HepG2 (cell line): ENCODE measurements around the gene USF1. TPM values are rescaled to one million over a fixed set of nuclear protein-coding genes. Genes with fewer than 3 reads are reported as not detected.

Experiments
- KDM4B ChIP-seq: sonication (generic); formaldehyde crosslinking; IDR thresholded peaks from 2 replicates; pipeline ENCODE4 v1.4.0; 2020; ENCODE audit warnings: missing genetic modification reagents
- MATR3 ChIP-seq: sonication (generic); formaldehyde crosslinking; IDR thresholded peaks from 2 replicates; pipeline ENCODE4 v1.4.0; 2020; ENCODE audit warnings: missing genetic modification reagents
- NCOA5 ChIP-seq: sonication (generic); formaldehyde crosslinking; IDR thresholded peaks from 2 replicates; pipeline ENCODE4 v1.4.0; 2020; ENCODE audit warnings: missing genetic modification reagents
- RBM39 ChIP-seq: fragments of 200-400 bp; formaldehyde crosslinking; IDR thresholded peaks from one replicate; pipeline ENCODE4 v1.6.1; 2018; ENCODE audit warnings: antibody characterized with exemption, mild to moderate bottlenecking, low read depth, low read length; ENCODE audit not compliant: poor library complexity, severe bottlenecking
- RERE ChIP-seq: IDR thresholded peaks from 2 replicates; pipeline ENCODE4 v1.6.1; 2016; ENCODE audit warnings: low read depth, missing genetic modification reagents, missing compliant biosample characterization
- RNF2 ChIP-seq: fragments of 450-650 bp; conservative IDR thresholded peaks from 2 replicates; pipeline ENCODE4 v1.6.1; 2016; ENCODE audit warnings: low read depth
- SRSF4 ChIP-seq: fragments of 200-400 bp; formaldehyde crosslinking; IDR thresholded peaks from one replicate; pipeline ENCODE4 v1.6.1; 2018; ENCODE audit warnings: mild to moderate bottlenecking, low read depth, low read length, moderate library complexity; ENCODE audit not compliant: poor library complexity, severe bottlenecking
- TEAD3 ChIP-seq: optimal IDR thresholded peaks from 2 replicates; pipeline ENCODE3; 2016; ENCODE audit warnings: borderline replicate concordance
- THAP11 ChIP-seq: IDR thresholded peaks from 2 replicates; pipeline ENCODE4 v1.6.1; 2016; ENCODE audit warnings: missing biosample characterization, missing genetic modification reagents
- ZNF274 ChIP-seq: sonication (generic); formaldehyde crosslinking; IDR thresholded peaks from 2 replicates; pipeline ENCODE4 v1.5.1; 2020; ENCODE audit warnings: mild to moderate bottlenecking, missing genetic modification reagents
- ZNF496 ChIP-seq: sonication (generic); formaldehyde crosslinking; IDR thresholded peaks from 2 replicates; pipeline ENCODE4 v1.8.1; 2023; ENCODE audit warnings: mild to moderate bottlenecking, moderate library complexity, missing genetic modification reagents; ENCODE audit not compliant: insufficient replicate concordance
- ZNF709 ChIP-seq: sonication (generic); formaldehyde crosslinking; IDR thresholded peaks from 2 replicates; pipeline ENCODE4 v1.5.0; 2020; ENCODE audit warnings: mild to moderate bottlenecking, missing genetic modification reagents
- ZNF773 ChIP-seq: sonication (generic); formaldehyde crosslinking; IDR thresholded peaks from 2 replicates; pipeline ENCODE4 v1.4.0; 2020; ENCODE audit warnings: missing genetic modification reagents, borderline replicate concordance
- polyA plus RNA-seq, 8 experiments: library from polyadenylated mRNA; depleted of rRNA in 3 of 8; stranded (reverse) in 7 of 8; unstranded in 1 of 8; fragments of >200 nt; fragmentation: Illumina TruSeq in 4 of 8; extraction: Trizol in 4 of 8; gene quantifications; 2 replicates each; pipeline versions ENCODE4 v1.2.1 to v1.2.3, GENCODE V29; 2011 to 2016; ENCODE audit warnings: low read depth in 4 of 8, missing spikeins in 1 of 8, mixed read lengths in 1 of 8; ENCODE audit not compliant: insufficient read depth in 1 of 8
- total RNA-seq, 5 experiments: library from RNA; depleted of rRNA; stranded (reverse); fragments of >200 nt; fragmentation: Illumina TruSeq; extraction: Trizol; gene quantifications; 2 replicates each; pipeline ENCODE4 v1.2.3, GENCODE V29; 2016; ENCODE audit warnings: low read depth in 1 of 5
- TF ChIP-seq, protein P1 (sequence below): sonication (generic); formaldehyde crosslinking; IDR thresholded peaks from 2 replicates; pipeline ENCODE4 v1.5.1; 2020; ENCODE audit warnings: mild to moderate bottlenecking, missing genetic modification reagents, moderate library complexity
- TF ChIP-seq, protein P2 (sequence below): sonication (generic); formaldehyde crosslinking; IDR thresholded peaks from 2 replicates; pipeline ENCODE4 v1.4.0; 2020; ENCODE audit warnings: mild to moderate bottlenecking, missing genetic modification reagents

Gene USF1
- total and polyA plus RNA-seq, 2 of the 13 experiments (the other 11 are each of a cell fraction or from before 2014, with no cell fraction given) = 26.9 to 39.4 TPM

DNA sequence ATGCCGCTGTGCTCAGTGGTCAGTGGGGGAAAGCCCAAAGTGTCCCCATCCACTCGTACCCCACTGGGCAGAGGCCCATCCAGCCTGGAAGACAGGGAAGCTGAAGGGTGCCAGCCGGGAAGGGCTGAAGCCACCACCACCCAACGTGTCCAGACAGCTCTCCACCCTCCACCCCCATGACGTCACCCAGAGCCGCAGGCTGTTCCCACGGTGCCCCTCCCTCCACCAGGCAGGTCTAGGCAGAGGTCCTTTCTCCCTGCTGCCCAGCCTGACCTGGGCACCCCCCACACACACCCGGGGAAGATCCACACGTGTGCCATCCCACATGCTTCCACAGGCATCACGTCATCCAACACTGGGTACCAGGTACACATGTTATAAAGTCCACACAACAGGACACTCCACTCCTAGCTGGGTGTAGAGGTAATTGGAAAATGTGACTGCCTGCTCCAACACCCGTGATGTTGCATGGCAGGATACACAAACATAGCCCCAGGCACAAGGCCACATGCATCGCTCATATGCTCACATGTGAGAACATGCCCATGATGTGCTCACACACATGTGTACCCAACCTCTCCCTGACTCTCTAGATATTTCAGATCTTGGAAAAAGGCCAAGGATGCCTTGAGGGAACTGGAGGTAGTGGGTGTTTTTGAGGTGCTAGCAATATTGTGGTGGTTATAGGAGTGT lies 29.0 kb upstream of the USF1 start (continued):
- TF ChIP-seq KDM4B (CRISPR knock-in tag) (no peak), MATR3 (CRISPR knock-in tag) (no peak), TEAD3 (CRISPR knock-in tag) (no peak), SRSF4 (no peak), ZNF773 (CRISPR knock-in tag) (no peak), RERE (CRISPR knock-in tag) (no peak), THAP11 (CRISPR knock-in tag) (no peak), RNF2 (no peak), ZNF496 (CRISPR knock-in tag) (no peak), ZNF274 (CRISPR knock-in tag) (0 out of 2 replicates have a peak, but pooled peaks have one; percentile 39), ZNF709 (no peak), NCOA5 (CRISPR knock-in tag) (no peak), RBM39 (no peak)
- TF ChIP-seq, protein P1, sequence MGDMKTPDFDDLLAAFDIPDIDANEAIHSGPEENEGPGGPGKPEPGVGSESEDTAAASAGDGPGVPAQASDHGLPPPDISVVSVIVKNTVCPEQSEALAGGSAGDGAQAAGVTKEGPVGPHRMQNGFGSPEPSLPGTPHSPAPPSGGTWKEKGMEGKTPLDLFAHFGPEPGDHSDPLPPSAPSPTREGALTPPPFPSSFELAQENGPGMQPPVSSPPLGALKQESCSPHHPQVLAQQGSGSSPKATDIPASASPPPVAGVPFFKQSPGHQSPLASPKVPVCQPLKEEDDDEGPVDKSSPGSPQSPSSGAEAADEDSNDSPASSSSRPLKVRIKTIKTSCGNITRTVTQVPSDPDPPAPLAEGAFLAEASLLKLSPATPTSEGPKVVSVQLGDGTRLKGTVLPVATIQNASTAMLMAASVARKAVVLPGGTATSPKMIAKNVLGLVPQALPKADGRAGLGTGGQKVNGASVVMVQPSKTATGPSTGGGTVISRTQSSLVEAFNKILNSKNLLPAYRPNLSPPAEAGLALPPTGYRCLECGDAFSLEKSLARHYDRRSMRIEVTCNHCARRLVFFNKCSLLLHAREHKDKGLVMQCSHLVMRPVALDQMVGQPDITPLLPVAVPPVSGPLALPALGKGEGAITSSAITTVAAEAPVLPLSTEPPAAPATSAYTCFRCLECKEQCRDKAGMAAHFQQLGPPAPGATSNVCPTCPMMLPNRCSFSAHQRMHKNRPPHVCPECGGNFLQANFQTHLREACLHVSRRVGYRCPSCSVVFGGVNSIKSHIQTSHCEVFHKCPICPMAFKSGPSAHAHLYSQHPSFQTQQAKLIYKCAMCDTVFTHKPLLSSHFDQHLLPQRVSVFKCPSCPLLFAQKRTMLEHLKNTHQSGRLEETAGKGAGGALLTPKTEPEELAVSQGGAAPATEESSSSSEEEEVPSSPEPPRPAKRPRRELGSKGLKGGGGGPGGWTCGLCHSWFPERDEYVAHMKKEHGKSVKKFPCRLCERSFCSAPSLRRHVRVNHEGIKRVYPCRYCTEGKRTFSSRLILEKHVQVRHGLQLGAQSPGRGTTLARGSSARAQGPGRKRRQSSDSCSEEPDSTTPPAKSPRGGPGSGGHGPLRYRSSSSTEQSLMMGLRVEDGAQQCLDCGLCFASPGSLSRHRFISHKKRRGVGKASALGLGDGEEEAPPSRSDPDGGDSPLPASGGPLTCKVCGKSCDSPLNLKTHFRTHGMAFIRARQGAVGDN (CRISPR knock-in tag) = peak; percentile 51
- TF ChIP-seq, protein P2, sequence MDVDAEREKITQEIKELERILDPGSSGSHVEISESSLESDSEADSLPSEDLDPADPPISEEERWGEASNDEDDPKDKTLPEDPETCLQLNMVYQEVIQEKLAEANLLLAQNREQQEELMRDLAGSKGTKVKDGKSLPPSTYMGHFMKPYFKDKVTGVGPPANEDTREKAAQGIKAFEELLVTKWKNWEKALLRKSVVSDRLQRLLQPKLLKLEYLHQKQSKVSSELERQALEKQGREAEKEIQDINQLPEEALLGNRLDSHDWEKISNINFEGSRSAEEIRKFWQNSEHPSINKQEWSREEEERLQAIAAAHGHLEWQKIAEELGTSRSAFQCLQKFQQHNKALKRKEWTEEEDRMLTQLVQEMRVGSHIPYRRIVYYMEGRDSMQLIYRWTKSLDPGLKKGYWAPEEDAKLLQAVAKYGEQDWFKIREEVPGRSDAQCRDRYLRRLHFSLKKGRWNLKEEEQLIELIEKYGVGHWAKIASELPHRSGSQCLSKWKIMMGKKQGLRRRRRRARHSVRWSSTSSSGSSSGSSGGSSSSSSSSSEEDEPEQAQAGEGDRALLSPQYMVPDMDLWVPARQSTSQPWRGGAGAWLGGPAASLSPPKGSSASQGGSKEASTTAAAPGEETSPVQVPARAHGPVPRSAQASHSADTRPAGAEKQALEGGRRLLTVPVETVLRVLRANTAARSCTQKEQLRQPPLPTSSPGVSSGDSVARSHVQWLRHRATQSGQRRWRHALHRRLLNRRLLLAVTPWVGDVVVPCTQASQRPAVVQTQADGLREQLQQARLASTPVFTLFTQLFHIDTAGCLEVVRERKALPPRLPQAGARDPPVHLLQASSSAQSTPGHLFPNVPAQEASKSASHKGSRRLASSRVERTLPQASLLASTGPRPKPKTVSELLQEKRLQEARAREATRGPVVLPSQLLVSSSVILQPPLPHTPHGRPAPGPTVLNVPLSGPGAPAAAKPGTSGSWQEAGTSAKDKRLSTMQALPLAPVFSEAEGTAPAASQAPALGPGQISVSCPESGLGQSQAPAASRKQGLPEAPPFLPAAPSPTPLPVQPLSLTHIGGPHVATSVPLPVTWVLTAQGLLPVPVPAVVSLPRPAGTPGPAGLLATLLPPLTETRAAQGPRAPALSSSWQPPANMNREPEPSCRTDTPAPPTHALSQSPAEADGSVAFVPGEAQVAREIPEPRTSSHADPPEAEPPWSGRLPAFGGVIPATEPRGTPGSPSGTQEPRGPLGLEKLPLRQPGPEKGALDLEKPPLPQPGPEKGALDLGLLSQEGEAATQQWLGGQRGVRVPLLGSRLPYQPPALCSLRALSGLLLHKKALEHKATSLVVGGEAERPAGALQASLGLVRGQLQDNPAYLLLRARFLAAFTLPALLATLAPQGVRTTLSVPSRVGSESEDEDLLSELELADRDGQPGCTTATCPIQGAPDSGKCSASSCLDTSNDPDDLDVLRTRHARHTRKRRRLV (CRISPR knock-in tag) = no peak
